ENCODE measurements around the gene CRCP.
"Not testable (repeated sequence)": the region's sequence is repeated elsewhere in the genome, so short reads cannot be mapped to it uniquely, and the experiment has no call there.

CRCP gene

DNA sequence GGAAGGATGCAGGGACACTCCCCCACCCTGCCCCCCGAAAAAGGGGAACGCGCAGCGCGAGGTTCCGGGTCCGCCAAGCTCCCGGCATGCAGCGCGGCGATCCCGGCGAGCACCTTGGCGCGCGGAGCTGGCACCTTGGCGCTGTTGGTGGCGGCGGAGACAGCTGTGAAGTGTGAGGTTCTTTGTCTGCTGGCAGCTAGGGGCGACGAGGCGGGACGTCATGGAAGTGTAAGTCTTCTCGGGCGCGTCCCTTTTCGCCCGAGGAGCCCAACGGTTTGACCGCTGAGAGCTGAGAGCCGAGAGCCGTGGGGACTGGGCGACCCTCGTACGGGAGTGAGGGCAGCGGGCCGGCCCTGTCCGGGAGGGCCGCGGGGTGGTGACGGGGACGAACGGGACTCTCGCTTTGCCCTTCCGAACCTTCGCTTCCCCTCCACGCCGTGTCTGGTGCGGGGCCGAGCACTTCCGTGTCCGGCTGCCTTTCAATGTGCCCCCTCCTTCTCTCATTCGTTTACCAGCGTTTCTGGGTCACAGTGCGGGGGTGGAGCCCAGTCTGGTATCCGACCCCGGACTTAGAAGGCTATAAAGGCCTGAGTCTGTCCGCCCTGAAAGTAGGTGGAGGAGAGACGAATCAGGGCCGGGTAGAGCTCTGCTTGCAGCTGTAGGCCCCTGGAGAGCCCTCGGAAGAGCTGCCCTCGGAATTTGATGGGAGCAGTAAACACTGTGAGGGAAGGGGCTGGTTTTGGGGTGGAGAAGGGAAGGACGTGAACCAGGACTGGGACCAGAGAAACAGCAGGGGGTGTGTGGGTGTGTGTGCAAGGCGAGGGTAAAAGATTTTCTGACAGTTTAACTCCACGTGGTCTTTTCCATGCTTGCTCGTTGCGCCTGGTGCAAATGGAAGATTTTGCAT, at the start of gene CRCP:
CRCP (plus strand) TSS at position 105 of the 907 bp plus-strand sequence; CDS start at position 221, 116 bp downstream.
- DNase-seq (ENCODE audit: low read depth), result peak; percentile 86

DNA sequence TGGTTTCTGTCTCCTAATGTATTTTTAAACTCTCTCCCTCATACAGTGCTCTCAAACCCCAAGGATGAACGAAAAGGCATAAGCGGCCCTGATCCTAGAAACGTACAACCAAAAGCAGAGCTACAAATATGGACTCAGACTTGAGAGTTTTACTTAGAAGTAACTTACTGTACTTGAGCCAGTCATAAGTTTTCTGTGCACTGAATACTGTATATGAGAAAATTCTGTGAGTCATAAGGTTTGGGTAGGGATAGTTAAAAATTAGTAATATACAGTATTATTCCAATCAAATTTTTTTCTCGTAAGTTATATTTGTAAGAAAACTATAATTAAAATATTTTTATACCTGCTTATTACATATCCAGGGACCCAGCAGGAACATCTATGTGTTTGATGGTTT, 44.9 kb upstream of the CRCP start:
- no peak for DNase-seq (ENCODE audit: low read depth)

DNA sequence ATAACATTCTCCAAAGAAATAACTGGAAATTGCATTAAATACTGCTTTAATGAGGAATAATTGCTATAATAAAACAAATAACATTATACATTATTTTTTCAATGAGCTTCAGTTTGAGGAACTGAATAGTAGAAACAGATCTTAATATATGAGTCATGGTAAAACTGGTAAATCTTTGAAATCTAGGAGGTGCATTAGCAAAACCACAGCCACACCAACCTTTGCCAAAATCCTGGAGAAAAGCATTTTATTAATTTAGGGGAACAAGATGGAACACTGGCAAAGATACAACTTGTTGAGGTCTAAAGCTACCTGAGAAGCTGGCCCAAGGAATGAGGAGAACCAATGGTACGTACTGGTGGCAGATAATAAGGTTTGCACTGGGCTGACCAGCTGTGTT, 44.4 kb upstream of the CRCP start:
- no peak for DNase-seq (ENCODE audit: low read depth)

DNA sequence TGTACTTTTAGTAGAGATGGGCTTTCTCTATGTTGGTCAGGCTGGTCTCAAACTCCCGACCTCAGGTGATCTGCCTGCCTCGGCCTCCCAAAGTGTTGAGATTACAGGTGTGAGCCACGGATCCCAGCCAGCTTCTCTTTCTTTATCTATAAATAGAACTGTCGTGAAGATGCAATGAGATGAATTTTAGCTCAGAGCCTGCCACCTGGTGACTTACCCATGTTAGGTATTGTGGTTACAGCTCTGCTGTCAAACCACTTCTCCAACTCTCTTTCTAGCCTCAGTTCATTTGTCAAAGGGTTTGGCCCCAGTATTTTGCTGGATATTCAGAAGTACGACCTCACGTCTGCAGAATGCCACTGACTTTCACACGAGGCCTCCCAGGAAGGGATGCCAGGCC, 42.4 kb upstream of the CRCP start:
- not testable (repeated sequence) for DNase-seq (ENCODE audit: low read depth)

DNA sequence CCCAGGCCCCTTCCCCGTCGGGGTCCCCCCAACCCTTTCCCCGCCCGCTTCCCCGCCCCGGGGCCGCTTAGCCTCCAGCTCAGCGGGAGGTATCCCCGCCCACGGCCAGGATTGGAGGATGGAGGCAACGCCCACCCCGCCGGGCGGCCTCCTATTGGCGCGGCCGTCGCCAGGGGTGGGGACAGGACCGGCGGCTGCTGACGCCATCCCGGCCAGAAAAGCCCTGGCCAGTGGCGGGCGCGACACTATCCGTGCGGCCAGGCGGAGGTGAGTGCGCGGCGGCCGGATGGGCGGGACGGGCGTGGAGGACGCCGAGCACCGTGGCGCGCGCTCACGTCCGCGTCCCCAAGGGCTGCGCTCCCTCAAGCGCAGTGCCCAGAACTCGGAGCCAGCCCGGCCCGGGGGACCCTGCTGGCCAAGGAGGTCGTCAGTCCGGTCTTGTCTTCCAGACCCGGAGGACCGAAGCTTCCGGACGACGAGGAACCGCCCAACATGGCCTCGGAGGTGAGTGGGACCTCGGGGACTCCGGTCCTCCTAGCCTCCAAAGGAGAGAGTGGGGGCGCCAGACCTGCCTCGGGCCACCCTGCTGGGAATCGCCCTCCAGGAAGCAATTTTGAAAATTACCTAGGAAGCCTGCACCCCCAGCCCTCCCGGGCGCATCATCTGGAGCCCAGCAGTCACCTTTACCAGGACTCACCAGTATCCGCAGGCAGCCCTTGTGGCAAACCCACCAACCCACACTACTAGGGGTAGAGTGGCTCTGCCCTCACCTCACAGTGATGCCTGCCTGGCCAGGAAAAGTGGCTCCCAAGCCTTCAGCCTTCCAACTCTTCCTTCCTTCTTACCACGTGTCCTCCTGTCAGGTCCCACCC, 38.8 kb upstream of the CRCP start, which contains the start of gene ASL:
ASL (plus strand) TSS at position 230 of the 872 bp plus-strand sequence; CDS start at position 493, 263 bp downstream.
- DNase-seq (ENCODE audit: low read depth), result peak; percentile 90

DNA sequence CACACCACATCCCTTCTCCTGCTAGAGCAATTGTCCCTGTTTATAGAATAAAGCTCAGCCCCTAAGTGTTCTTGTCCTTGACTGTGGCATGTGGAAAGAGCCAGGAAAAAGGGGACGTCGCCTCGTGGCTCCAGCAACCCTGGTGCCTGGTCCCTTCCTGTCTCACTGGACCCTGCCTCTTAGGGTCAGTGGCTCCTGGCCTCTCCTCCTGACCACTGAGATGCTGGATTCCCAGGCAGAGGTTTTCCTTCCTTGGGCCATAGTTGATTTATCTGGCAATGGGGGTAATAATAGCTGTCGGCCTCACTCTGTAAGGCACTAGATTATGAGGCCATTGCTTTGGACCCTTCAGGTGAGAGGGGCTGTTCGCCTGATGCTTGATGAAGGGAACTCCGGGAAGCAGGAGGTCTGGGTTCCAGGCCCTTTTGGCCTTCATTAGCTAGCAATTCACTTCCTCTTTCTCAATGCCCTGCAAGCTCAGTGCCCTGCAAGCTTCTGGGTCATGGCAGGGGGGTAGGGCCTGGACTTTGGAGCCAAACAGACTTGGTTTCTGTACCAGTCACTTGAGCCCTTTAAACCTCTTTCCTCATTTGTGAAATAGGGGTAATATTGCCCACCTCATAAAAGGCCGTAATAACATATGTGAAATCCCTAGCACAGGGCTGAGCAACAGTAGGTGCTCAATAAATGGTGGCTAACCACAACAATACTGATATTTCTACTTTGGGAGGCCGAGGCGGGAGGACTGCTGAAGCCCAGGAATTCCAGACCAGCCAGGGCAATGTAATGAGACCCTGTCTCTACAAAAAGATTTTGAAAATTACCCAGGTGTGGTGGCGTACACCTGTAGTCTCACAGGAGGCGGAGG, 38.0 kb upstream of the CRCP start:
- no peak for DNase-seq (ENCODE audit: low read depth)

DNA sequence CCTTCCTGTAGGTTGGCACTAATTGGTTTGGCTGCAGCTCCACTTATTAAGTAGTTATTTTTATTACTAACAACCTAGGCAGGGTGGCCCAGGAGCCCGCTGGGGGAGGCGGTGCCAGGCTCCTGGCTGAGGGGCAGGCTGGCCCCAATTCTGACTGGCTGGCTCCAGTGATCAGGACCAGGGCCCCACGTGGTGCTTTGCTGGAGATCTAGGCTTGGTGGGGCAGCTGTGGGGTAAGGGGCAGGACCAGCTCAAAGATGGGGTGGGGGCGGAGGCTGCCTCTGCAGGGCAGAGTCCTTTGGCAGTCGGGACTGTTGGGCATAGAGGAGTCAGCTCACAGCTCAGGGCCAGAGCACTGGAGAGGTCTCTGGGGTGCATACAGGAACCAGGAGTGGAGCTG, 36.6 kb upstream of the CRCP start:
- DNase-seq (ENCODE audit: low read depth), result no peak

DNA sequence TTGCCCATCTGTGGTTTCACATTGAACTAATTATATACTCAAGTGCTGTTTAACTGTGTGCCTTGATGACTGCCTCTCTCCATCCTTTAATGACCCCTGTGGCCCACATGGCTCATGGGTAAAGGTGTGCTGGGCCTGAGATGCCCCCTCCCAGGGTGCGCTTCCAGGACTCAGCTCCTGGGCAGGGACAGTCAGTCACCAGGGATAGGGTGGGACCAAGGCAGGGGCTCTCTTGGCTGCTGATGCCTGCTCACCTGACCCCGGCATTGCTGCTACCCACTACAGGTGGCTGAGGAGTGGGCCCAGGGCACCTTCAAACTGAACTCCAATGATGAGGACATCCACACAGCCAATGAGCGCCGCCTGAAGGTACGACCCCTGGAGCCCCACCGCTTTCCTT, 32.6 kb upstream of the CRCP start:
- no peak for DNase-seq (ENCODE audit: low read depth)

DNA sequence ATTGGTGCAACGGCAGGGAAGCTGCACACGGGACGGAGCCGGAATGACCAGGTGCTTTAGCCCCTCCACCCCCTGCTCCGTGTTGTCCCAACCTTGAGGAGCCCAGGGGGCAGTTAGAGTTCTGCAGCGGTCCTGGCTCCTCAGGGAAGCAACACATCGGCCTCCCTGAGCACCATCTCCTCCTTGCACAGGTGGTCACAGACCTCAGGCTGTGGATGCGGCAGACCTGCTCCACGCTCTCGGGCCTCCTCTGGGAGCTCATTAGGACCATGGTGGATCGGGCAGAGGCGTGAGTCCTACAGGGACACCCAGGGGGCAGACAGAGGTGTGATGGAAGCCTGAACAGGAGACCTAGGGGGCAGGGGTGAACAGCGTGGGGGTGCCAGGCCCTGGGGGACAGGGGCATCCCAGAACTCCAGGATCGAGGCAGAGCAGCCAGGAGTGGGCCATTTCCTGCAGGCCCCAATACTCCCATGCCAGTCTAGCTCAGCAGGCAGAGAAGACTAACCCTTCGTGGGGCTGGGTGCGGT, 31.7 kb upstream of the CRCP start:
- DNase-seq (ENCODE audit: low read depth), result no peak

DNA sequence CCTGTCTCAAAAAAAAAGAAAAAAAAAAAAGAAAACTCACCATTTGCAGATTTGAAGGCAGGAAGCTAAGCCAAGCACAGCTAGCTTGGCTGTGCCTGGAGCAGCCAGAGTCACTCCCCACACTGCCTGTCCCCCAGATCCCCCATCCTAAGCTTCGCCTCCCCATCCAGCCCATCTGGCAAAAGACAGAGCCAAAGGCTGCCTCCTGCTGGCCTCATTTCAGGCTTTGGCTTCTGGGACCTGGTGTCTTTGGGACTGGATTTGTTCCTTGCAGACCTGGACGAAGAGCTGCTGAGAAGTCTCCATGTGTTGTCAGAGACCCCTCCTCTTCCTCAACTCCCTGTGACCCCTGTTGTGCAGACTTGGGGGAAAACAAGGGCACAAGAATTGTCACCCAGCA, 31.0 kb upstream of the CRCP start:
- DNase-seq (ENCODE audit: low read depth), result no peak

DNA sequence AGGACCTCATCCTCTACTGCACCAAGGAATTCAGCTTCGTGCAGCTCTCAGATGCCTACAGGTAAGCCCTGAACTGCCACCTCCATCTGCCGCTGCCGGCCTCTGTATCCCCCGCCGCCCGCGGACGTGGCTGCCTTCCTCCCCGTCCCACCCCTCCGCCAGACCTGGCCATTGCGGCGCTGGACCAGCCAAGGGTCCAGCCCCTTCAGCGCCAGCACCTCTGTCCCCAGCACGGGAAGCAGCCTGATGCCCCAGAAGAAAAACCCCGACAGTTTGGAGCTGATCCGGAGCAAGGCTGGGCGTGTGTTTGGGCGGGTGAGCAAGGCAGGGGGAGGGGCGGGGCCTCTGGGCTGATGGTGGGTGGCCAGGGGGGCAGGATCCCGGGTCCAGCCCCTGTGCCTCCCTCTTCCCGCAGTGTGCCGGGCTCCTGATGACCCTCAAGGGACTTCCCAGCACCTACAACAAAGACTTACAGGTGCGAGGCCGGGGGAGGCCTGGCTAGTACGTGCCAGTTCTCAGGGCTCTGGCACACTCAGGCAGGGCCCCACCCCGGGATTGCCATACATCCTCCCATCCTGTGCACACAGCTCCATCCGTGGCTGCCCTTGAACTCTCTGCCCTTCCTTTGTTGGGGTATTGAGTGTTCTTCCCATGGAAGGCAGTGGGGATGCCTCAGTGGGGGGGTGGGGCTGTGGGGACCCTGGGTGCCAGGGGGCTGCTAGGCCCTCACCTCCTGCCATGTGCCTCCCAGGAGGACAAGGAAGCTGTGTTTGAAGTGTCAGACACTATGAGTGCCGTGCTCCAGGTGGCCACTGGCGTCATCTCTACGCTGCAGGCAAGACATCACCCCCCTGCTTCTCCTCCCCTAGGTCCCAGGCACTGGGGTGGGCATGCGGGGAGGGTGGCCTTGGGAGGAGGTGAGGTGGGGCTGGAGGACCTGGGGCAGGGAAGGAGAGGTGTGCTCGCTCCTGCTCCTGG, 25.5 kb upstream of the CRCP start:
- DNase-seq (ENCODE audit: low read depth), result no peak

DNA sequence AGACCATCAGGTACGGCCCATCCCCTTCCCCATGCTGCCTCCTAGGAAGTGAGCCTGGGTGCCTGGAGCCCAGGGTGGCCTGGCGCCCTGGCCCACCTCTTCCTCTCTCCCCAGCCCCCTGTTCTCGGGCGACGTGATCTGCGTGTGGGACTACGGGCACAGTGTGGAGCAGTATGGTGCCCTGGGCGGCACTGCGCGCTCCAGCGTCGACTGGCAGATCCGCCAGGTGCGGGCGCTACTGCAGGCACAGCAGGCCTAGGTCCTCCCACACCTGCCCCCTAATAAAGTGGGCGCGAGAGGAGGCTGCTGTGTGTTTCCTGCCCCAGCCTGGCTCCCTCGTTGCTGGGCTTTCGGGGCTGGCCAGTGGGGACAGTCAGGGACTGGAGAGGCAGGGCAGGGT, 22.0 kb upstream of the CRCP start:
- no peak for DNase-seq (ENCODE audit: low read depth)

DNA sequence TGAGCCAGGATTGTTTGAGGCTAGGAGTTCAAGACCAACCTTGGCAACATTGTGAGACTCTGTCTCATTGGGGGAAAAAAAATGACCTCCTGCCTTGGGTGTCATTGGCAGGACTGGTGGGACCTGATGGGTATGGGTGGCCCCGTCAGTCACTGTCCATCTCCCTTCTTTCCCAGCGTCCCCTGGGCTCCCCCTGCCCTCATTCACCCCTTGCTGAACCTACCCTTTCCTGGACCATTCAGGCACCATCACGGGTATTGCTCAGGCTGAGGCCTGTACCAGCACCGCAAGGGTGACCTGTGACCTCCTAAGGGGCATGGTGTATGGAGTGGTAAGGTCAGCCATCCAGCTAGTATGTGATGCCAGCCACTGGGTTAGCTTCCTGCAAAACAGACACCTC, 19.6 kb upstream of the CRCP start:
- no peak for DNase-seq (ENCODE audit: low read depth)

DNA sequence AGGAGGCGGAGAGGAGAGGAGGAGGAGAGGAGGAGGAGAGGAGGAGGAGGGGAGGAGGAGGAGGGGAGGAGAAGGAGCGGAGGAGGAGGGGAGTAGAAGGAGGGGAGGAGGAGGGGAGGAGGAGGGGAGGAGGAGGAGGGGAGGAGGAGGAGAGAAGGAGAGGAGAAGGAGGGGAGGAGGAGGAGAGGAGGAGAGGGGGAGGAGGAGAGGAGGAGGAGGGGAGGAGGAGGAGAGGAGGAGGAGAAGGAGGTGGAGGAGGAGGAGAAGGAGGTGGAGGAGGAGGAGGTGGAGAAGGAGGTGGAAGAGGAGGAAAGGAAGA, 15.5 kb upstream of the CRCP start:
- DNase-seq (ENCODE audit: low read depth), result no peak

DNA sequence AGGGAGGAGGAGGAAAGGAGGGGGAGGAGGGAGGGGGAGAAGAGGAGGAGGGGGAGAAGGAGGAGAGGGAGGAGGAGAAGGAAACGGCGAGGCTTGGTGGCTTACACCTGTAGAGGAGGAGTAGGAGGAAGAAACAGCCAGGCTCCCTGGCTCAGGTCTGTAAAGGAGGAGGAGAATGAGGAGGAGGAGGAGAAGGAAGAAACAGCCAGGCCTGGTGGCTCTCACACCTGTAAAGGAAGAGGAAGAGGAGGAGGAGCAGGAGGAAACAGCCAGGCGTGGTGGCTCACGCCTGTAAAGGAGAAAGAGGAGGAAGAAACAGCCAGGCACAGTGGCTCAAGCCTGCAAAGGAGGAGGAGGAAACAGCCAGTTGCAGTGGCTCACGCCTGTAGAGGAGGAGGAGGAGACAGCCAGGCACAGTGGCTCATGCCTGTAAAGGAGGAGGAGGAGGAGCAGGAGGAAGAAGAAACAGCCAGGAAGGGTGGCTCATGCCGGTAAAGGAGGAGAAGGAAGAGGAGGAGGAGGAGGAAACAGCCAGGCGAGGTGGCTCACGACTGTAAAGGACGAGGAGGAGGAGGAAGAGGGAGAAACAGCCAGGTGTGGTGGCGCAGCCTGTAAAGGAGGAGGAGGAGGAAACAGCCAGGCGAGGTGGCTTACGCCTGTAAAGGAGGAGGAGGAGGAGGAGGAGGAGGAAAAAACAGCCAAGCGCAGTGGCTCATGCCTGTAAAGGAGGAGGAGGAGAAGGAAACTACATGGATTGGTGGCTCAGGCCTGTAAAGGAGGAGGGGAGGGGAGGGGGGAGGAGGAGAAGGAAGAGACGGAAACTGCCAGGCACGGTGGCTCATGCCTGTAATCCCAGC, 14.9 kb upstream of the CRCP start:
- peak; percentile 92 for DNase-seq (ENCODE audit: low read depth)

DNA sequence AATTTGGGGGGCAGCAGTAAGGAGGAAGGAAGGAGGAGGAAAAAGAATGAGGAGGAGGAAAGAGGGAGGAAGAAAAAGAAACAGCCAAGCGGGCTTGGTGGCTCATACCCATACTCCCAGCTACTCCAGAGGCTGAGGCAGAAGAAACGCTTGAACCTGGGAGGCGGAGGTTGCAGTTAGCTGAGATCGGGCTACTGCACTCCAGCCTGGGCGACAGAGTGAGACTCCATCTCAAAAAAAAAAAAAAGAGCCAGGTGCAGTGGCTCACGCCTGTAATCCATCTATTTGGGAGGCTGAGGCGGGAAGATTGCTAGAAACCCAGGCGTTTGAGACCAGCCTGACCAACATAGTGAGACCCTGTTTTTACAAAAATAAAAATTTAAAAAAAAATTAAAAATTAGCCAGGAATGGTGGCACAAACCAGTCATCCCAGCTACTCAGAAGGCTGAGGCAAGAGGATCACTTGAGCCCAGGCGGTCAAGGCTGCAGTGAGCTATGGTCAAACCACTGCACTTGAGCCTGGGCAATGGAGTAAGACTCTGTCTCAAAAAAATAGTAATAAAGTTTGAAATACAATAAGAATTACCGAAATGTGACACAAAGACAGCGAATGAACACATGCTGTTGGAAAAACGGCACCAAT, 14.1 kb upstream of the CRCP start:
- DNase-seq (ENCODE audit: low read depth), result peak; percentile 23

DNA sequence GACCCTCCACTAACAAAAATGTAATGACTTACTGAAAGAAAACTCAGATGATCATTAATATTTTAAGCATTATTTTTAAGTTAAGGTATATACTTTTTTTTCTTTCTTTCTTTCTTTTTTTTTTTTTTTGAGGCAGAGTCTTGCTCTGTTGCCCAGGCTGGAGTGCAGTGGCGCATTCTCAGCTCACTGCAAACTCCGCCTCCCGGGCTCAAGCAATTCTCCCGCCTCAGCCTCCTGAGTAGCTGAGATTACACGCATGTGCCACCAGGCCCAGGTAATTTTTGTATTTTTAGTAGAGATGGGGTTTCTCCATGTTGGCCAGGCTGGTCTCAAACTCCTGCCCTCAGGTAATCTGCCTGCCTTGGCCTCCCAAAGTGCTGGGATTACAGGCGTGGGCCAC, 12.5 kb upstream of the CRCP start:
- not testable (repeated sequence) for DNase-seq (ENCODE audit: low read depth)

DNA sequence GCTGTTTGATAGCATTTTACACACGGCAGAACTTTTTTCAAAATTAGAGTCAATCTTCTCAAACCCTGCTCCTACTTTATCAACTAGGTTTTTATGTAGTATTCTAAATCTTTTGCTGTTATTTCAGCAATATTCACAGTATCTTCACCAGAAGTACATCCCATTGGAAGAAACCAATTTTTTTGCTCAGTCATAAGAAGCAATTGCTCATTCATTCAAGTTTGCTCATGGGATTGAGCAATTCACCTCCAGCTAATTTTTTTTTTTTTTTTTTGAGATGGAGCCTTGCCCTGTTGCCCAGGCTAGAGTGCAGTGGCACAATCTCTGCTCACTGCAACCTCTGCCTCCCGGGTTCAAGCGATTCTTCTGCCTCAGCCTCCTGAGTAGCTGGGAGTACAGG, 10.7 kb upstream of the CRCP start:
- peak; percentile 72 for DNase-seq (ENCODE audit: low read depth)

DNA sequence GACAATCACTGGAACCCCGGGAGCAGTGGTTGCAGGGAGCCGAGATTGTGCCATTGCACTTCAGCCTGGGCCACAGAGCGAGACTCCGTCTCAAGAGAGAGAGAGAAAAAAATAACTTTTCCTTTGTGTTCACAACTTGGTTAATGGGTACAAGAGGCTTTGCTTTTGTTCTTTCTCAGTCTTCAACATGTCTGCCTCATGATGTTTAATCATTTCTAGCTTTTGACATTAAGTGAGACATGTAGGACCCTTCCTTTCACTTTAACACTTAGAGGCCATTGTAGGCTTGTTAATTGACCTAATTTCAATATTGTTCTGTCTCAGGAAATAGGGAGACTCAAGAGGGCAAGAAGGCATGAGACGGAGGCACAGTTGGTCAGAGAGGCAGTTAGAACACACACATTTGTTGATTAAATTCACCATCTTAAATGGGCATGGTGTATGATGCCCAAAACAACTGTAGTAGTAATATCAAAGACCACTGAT, 9.3 kb upstream of the CRCP start:
- no peak for DNase-seq (ENCODE audit: low read depth)
